CD8-positive, alpha-beta memory T cell (primary cell): ENCODE measurements around the gene TOR1A. TPM values are rescaled to one million over a fixed set of nuclear protein-coding genes. Genes with fewer than 3 reads are reported as not detected.

Source experiments
- CTCF ChIA-PET: fragments of 350-600 bp; sonication (Branson Sonifier 250); formaldehyde crosslinking; loops from one replicate; lab custom pipeline; 2021; ENCODE audit warnings: antibody characterized with exemption; lab: Charles Lee
- POLR2A ChIA-PET: fragments of 350-600 bp; sonication (Branson Sonifier 250); formaldehyde crosslinking; loops from one replicate; lab custom pipeline; 2021; ENCODE audit warnings: antibody characterized with exemption; lab: Charles Lee
- DNase-seq, 5 donors: peaks; one replicate each; pipeline versions ENCODE4 v3.0.0 to v3.0.0-alpha.2; 2020 to 2022; ENCODE audit warnings: mixed read lengths in 1 of 5
- H3K27ac ChIP-seq: one replicate; pipeline ENCODE4 v1.7.0; 2013; ENCODE audit warnings: low read depth, mild to moderate bottlenecking, low read length, moderate library complexity
- H3K27me3 ChIP-seq: 2 replicates; pipeline ENCODE4 v1.7.0; 2013; ENCODE audit warnings: low read length, mild to moderate bottlenecking; ENCODE audit not compliant: insufficient read depth, poor library complexity, severe bottlenecking
- H3K36me3 ChIP-seq: 2 replicates; pipeline ENCODE4 v1.7.0; 2013; ENCODE audit warnings: mild to moderate bottlenecking, low read length, moderate library complexity; ENCODE audit not compliant: insufficient read depth
- H3K4me1 ChIP-seq: 2 replicates; pipeline ENCODE4 v1.7.0; 2013; ENCODE audit warnings: mild to moderate bottlenecking, low read length, moderate library complexity; ENCODE audit not compliant: insufficient read depth
- H3K4me3 ChIP-seq: 2 replicates; pipeline ENCODE4 v1.7.0; 2013; ENCODE audit warnings: mild to moderate bottlenecking, low read length
- H3K9me3 ChIP-seq: 2 replicates; pipeline ENCODE4 v1.7.0; 2013; ENCODE audit warnings: mild to moderate bottlenecking, low read length
- H3K27ac Mint-ChIP-seq, 8 donors: one replicate each; pipeline ENCODE4 v1.8.0; 2020 to 2021; ENCODE audit warnings: mixed read lengths in 8 of 8, mild to moderate bottlenecking in 6 of 8, inconsistent platforms in 3 of 8, moderate library complexity in 3 of 8
- H3K27me3 Mint-ChIP-seq, 2 donors: one replicate each; pipeline ENCODE4 v1.8.0; 2020 to 2021; ENCODE audit warnings: mixed read lengths in 2 of 2, mild to moderate bottlenecking in 1 of 2, moderate library complexity in 1 of 2
- H3K36me3 Mint-ChIP-seq, 3 donors: one replicate each; pipeline ENCODE4 v1.8.0; 2020 to 2021; ENCODE audit warnings: mixed read lengths in 3 of 3, inconsistent platforms in 1 of 3, mild to moderate bottlenecking in 1 of 3
- H3K4me1 Mint-ChIP-seq, 3 donors: one replicate each; pipeline ENCODE4 v1.8.0; 2020 to 2021; ENCODE audit warnings: mixed read lengths in 3 of 3, inconsistent platforms in 1 of 3, mild to moderate bottlenecking in 1 of 3
- H3K4me3 Mint-ChIP-seq, 7 donors: one replicate each; pipeline ENCODE4 v1.8.0; 2020 to 2021; ENCODE audit warnings: mixed read lengths in 7 of 7, mild to moderate bottlenecking in 6 of 7, moderate library complexity in 4 of 7, inconsistent platforms in 2 of 7
- H3K9me3 Mint-ChIP-seq, 5 donors: one replicate each; pipeline ENCODE4 v1.8.0; 2020 to 2022; ENCODE audit warnings: mixed read lengths in 5 of 5, mild to moderate bottlenecking in 3 of 5, moderate library complexity in 2 of 5, inconsistent platforms in 1 of 5
- polyA plus RNA-seq: library from polyadenylated mRNA; unstranded; fragments of 300-500 nt; fragmentation: Illumina TruSeq; gene quantifications from one replicate; pipeline ENCODE4 v1.2.3, GENCODE V29; 2021
- total RNA-seq, 2 experiments: library from RNA; stranded (reverse); gene quantifications; one replicate each; pipeline ENCODE4 v1.2.3, GENCODE V29; 2021

Gene TOR1A
- total and polyA plus RNA-seq, 3 experiments from 2014 or later: 53.8 to 73.8 (median 53.9) TPM

DNA sequence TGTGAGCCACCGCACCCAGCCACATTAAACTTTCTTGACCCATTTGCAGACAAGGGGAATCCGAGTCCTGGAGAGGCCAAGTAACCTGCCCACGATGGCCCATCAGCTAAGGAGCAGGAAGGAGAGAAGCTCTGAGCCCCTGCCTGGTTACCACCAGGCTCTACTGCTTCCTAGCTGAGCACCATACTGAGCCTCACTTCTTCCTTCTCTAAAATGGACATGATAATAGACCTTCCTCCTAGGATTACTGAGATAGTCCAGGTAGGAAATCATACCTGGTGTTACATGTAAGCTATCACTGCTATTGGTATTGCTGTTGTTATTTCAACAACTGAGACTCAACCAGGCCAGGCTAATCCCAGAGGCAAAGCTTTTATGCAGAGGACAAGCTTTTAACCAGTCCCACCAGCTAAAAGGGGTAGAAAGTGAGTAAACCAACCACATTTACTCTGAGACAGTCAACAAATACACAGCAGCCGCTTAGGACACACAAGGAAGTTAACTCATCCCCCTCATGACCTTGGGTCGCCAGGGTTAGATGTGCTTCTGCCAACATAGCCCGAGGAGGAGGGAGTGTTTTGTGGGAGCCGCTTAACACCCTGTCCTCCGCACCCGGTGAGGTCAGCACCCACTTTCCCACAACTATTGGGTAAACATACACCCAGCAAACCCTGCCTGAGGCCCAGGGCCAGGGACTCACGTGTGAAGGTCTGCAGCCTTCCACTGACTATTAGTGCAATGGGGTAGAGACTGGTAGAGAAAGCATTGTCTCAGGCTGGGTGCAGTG is 50.5 kb downstream of the TOR1A start:
- Histone ChIP-seq H3K4me3 (no peak overlapping the region), H3K36me3 (no peaks in the 10 kb centered on the region), H3K4me1 (peaks cover 10% of the 10 kb centered on the region), H3K27ac (no peak overlapping the region), H3K27me3 (no peaks in the 10 kb centered on the region), H3K9me3 (no peaks in the 10 kb centered on the region)
- no peak overlapping the region for H3K4me3 Mint-ChIP-seq
- DNase-seq: no peak
- no peaks in the 10 kb centered on the region for H3K9me3 Mint-ChIP-seq
- ChIA-PET CTCF (interaction anchor here (1.0 to 2.4 kb wide), 2 partner anchors 9 to 36 kb away, joined by 5 to 9 read pairs; no protein-coding TSS in a partner anchor), POLR2A (no interaction called here)
- H3K36me3 Mint-ChIP-seq: no peaks in the 10 kb centered on the region
- peaks cover 2 to 23% of the 10 kb centered on the region in 2 donors for H3K27me3 Mint-ChIP-seq
- H3K27ac Mint-ChIP-seq: peak overlapping the region in 1 of 8 donors; percentile 39
- H3K4me1 Mint-ChIP-seq: peaks cover 6 to 13% (median 7%) of the 10 kb centered on the region in 3 donors

DNA sequence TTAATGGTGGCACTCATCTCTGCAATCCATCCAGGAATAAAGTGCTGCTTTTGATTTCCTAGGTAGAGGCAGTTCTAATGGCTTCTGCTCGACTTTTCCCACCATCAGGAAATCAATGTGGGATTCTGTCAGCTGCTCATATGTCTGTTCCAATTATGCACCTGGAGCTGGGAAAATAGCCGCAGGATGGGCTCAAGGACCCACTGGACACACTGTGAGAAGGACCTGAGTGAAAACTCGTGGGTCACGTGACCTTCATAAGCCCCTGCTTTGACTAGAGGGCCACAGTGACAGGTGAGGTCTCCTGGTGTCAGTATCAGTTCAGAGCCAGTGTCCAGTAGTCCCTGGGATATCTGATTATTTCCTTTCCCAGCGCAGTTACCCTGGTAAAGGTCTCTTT is 53.2 kb downstream of the TOR1A start:
- no peak for DNase-seq
- Histone ChIP-seq H3K27me3 (no peaks in the 10 kb centered on the region), H3K4me1 (no peaks in the 10 kb centered on the region), H3K4me3 (no peak overlapping the region), H3K27ac (no peak overlapping the region), H3K9me3 (no peaks in the 10 kb centered on the region), H3K36me3 (no peaks in the 10 kb centered on the region)
- no peak overlapping the region for H3K27ac Mint-ChIP-seq
- H3K4me1 Mint-ChIP-seq: no peaks in the 10 kb centered on the region
- no peaks in the 10 kb centered on the region for H3K9me3 Mint-ChIP-seq
- H3K36me3 Mint-ChIP-seq: no peaks in the 10 kb centered on the region
- no peak overlapping the region for H3K4me3 Mint-ChIP-seq
- peaks cover 3 to 20% of the 10 kb centered on the region in 2 donors for H3K27me3 Mint-ChIP-seq
- ChIA-PET POLR2A (no interaction called here), CTCF (no interaction called here)

DNA sequence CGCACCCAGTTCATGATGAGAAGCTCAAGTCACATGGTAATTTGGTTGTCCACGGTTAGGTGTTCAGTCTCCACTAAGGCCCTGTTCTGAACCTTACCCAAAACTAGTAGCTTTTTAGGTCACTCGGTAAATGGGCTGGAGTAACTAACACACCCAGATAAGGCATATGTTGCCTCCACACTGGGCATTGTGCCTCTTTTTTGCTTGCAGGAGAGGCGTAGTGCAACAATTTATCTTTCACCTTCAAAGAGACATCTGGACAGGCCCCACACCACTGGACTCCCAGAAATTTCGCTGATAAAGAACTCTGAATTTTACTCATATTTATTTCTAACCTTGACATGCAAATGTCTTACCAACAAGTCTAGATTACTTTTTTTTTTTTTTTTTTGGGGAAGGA is 54.3 kb downstream of the TOR1A start:
- Histone ChIP-seq H3K36me3 (no peaks in the 10 kb centered on the region), H3K27me3 (no peaks in the 10 kb centered on the region), H3K4me1 (no peaks in the 10 kb centered on the region), H3K9me3 (no peaks in the 10 kb centered on the region), H3K4me3 (no peak overlapping the region), H3K27ac (no peak overlapping the region)
- DNase-seq: no peak
- CTCF ChIA-PET: interaction anchor here (1.1 kb wide), 1 partner anchor 32 kb away, joined by 3 read pairs; no protein-coding TSS in a partner anchor
- H3K4me1 Mint-ChIP-seq: no peaks in the 10 kb centered on the region
- no peaks in the 10 kb centered on the region for H3K9me3 Mint-ChIP-seq
- peaks cover 3 to 16% of the 10 kb centered on the region in 2 donors for H3K27me3 Mint-ChIP-seq
- H3K36me3 Mint-ChIP-seq: no peaks in the 10 kb centered on the region
- no peak overlapping the region for H3K4me3 Mint-ChIP-seq
- no peak overlapping the region for H3K27ac Mint-ChIP-seq
- POLR2A ChIA-PET: no interaction called here

DNA sequence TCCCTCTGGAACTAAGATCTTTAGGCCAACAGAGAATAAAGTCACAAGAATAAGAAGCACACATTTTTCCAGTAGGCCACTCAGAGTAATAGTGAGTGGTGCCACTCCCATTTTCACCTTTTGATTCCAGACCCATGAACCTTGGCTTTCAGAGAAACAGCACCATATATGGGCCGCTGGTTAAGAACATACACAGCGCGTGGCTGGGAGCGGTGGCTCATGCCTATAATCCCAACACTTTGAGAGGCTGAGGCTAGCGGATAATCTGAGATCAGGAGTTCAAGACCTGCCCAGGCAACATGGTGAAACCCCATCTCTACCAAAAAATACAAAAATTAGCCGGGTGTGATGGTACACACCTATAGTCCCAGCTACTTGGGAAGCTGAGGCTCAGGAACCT is 55.5 kb downstream of the TOR1A start:
- ChIA-PET POLR2A (no interaction called here), CTCF (no interaction called here)
- H3K4me1 Mint-ChIP-seq: no peaks in the 10 kb centered on the region
- H3K27ac Mint-ChIP-seq: no peak overlapping the region
- Histone ChIP-seq H3K9me3 (no peaks in the 10 kb centered on the region), H3K27me3 (no peaks in the 10 kb centered on the region), H3K36me3 (no peaks in the 10 kb centered on the region), H3K4me3 (no peak overlapping the region), H3K27ac (no peak overlapping the region), H3K4me1 (no peaks in the 10 kb centered on the region)
- no peak overlapping the region for H3K4me3 Mint-ChIP-seq
- no peaks in the 10 kb centered on the region for H3K36me3 Mint-ChIP-seq
- no peak for DNase-seq
- H3K27me3 Mint-ChIP-seq: peaks cover 3 to 9% of the 10 kb centered on the region in 2 donors
- H3K9me3 Mint-ChIP-seq: no peaks in the 10 kb centered on the region

DNA sequence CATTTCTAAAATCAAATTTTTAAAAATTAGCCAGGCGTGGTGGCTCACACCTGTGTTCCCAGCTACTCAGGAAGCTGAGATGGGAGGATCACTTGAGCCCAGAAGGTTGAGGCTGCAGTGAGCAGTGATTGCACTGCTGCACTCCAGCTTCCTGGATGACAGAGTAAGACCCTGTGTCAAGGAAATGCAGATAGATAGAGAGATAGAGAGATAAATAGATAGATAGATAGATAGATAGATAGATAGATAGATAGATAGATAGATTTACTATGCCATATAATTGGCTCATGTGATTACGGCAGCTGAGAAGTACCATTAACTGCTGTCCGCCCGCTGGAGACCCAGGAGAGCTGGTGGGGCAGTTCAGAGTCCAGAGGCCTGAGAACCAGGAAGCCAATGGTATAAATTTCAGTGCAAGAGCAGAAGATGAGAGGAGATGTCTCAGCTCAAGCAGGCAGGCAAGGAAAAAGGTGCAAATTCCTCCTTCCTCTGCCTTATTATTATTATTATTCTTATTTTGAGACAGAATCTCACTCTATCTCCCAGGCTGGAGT is 58.1 kb downstream of the TOR1A start:
- POLR2A ChIA-PET: no interaction called here
- H3K4me1 Mint-ChIP-seq: no peaks in the 10 kb centered on the region

DNA sequence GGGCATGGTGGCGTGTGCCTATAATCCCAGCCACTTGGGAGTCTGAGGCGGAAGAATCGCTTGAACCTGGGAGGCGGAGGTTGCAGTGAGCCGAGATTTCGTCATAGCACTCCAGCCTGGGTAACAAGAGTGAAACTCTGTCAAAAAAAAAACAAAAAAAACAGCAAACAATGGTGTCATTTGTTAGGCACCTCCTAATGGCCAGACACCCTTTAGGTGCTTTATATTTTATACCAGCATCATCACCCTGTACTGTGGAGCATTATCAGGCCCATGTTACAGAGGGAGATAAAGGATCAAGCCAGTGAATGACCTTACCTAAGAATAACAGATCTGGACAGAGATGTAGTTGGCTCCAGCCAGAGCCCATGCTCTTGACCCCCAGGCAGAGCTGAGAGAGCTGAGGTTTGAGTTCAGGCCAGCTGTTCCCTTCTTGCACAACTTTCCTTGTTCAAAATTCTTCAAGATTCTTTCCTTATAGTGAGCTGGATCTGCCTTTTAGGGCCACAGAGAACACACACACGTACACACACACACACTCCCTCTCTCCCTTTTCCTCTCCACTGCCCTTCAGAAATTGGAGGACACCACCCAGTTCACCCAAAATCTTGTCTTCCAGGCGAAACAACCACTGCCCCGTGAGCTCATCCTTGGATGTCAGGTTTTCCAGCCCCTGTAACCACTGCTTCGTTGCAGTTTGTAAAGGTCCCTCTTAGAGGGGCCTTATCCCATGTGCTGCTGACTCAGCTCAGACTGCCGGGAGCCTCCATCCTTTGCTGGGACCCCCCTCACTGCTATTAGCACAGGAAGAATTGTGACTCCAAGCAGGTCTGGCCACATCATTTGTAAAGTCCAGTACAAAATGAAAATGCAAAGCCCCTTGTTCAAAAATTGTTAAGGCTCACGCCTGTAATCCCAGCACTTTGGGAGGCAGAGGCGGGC is 60.7 kb downstream of the TOR1A start:
- no peaks in the 10 kb centered on the region for H3K9me3 Mint-ChIP-seq
- H3K36me3 ChIP-seq: no peaks in the 10 kb centered on the region
- no peaks in the 10 kb centered on the region for H3K4me1 ChIP-seq
- H3K27me3 Mint-ChIP-seq: peaks cover 5 to 7% of the 10 kb centered on the region in 2 donors
- H3K4me1 Mint-ChIP-seq: peaks cover 0 to 1% (median 0%) of the 10 kb centered on the region in 3 donors
- no peak overlapping the region for H3K4me3 ChIP-seq
- CTCF ChIA-PET: interaction anchor here (0.8 to 1.2 kb wide), 2 partner anchors 18 to 21 kb away, joined by 3 to 4 read pairs; no protein-coding TSS in a partner anchor
- POLR2A ChIA-PET: no interaction called here
- H3K4me3 Mint-ChIP-seq: no peak overlapping the region
- no peak for DNase-seq
- no peaks in the 10 kb centered on the region for H3K27me3 ChIP-seq
- H3K36me3 Mint-ChIP-seq: no peaks in the 10 kb centered on the region
- H3K27ac Mint-ChIP-seq: peak overlapping the region in 2 of 8 donors; percentile 43 to 55
- H3K27ac ChIP-seq: no peak overlapping the region
- H3K9me3 ChIP-seq: no peaks in the 10 kb centered on the region

More for the DNA sequence above, 58.1 kb downstream of the TOR1A start:
- H3K9me3 Mint-ChIP-seq: no peaks in the 10 kb centered on the region
- H3K4me1 ChIP-seq: no peaks in the 10 kb centered on the region
- no peaks in the 10 kb centered on the region for H3K27me3 ChIP-seq
- H3K4me3 ChIP-seq: no peak overlapping the region
- CTCF ChIA-PET: interaction anchor here (1.4 to 1.5 kb wide), 2 partner anchors 24 to 28 kb away, joined by 3 read pairs; no protein-coding TSS in a partner anchor
- no peaks in the 10 kb centered on the region for H3K36me3 Mint-ChIP-seq
- H3K9me3 ChIP-seq: no peaks in the 10 kb centered on the region
- DNase-seq: no peak
- no peak overlapping the region for H3K4me3 Mint-ChIP-seq
- H3K27ac ChIP-seq: no peak overlapping the region
- no peak overlapping the region for H3K27ac Mint-ChIP-seq
- H3K36me3 ChIP-seq: no peaks in the 10 kb centered on the region
- peaks cover 3 to 9% of the 10 kb centered on the region in 2 donors for H3K27me3 Mint-ChIP-seq
